Left forelimb (tissue), 1 donor: ENCODE data around the gene SLC20A1.
A peak's percentile ranks its signal among the peaks of the same experiment; 100 is the strongest.
"Not testable (repeated sequence)": the region's sequence is repeated elsewhere in the genome, so short reads cannot be mapped to it uniquely, and the experiment has no call there.

Source experiments
- DNase-seq: peaks from one replicate; pipeline ENCODE4 v3.0.0-alpha.2; 2018; ENCODE audit warnings: low spot score

SLC20A1 gene

GRCh38 chr2:112683550-112684414 is 38.0 kb downstream of the SLC20A1 start:
- no peak for DNase-seq

- no peak for DNase-seq
These were observed 38.7 kb downstream of the SLC20A1 start for GRCh38 chr2:112684415-112684775.

GRCh38 chr2:112685271-112685884 is 39.6 kb downstream of the SLC20A1 start:
- DNase-seq = no peak

- no peak for DNase-seq
These were observed 40.8 kb downstream of the SLC20A1 start for GRCh38 chr2:112686348-112687217.

GRCh38 chr2:112687522-112687921 is 41.8 kb downstream of the SLC20A1 start:
- DNase-seq = no peak

GRCh38 chr2:112688086-112688880 is 42.5 kb downstream of the SLC20A1 start:
- DNase-seq = no peak

GRCh38 chr2:112690853-112691401 is 45.2 kb downstream of the SLC20A1 start:
- no peak for DNase-seq

GRCh38 chr2:112691881-112692281 is 46.1 kb downstream of the SLC20A1 start:
- DNase-seq = no peak

GRCh38 chr2:112692495-112692911 is 46.8 kb downstream of the SLC20A1 start:
- DNase-seq = no peak

GRCh38 chr2:112692918-112693317 is 47.2 kb downstream of the SLC20A1 start:
- no peak for DNase-seq

- DNase-seq = no peak
These were observed 47.9 kb downstream of the SLC20A1 start for GRCh38 chr2:112693596-112693995.

GRCh38 chr2:112694182-112694581 is 48.4 kb downstream of the SLC20A1 start:
- no peak for DNase-seq

- no peak for DNase-seq
These were observed 53.2 kb downstream of the SLC20A1 start for GRCh38 chr2:112698834-112699515.

- no peak for DNase-seq
These were observed 54.4 kb downstream of the SLC20A1 start for GRCh38 chr2:112699984-112700667.

GRCh38 chr2:112701052-112701451 is 55.3 kb downstream of the SLC20A1 start:
- peak; percentile 44 for DNase-seq

GRCh38 chr2:112703684-112704083 is 57.9 kb downstream of the SLC20A1 start:
- peak; percentile 18 for DNase-seq

GRCh38 chr2:112705575-112705974 is 59.8 kb downstream of the SLC20A1 start:
- no peak for DNase-seq

GRCh38 chr2:112706170-112706664 is 60.5 kb downstream of the SLC20A1 start:
- peak; percentile 38 for DNase-seq

- not testable (repeated sequence) for DNase-seq
These were observed 61.2 kb downstream of the SLC20A1 start for GRCh38 chr2:112706947-112707346.

- no peak for DNase-seq
These were observed 63.2 kb downstream of the SLC20A1 start for GRCh38 chr2:112708968-112709367.
